GM19438 (cell line): Measurements from ENCODE around the gene GPC5.
"Not testable (repeated sequence)": the region's sequence is repeated elsewhere in the genome, so short reads cannot be mapped to it uniquely, and the experiment has no call there.

Experiments
- ATAC-seq: cut with Tn5 transposase; IDR thresholded peaks from one replicate; pipeline ENCODE4 v1.9.1; 2021; ENCODE audit warnings: low read depth; ENCODE audit not compliant: unreplicated experiment

GPC5 gene

DNA sequence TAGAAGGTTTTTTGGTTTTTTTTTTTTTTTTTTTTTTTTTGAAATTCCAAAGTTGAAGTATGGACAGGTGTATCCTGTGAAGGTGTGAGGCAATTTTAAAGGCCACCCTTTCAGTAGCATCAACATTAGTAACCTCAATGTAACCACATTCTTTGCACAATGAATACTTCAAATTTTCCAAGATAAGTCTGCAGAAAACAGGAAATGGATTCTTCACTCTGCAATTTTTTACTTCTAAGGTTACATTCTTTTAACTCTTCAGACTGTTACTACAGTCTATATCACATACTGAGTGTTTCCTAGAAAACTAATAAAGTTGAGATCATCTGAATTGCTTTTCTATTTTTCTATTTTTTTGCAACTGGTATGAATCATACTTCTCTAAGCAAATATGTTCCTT is 1259.1 kb downstream of the GPC5 start:
- ATAC-seq = no peak

GRCh38 chr13:92658293-92658692 is 1259.9 kb downstream of the GPC5 start:
- ATAC-seq = no peak

DNA sequence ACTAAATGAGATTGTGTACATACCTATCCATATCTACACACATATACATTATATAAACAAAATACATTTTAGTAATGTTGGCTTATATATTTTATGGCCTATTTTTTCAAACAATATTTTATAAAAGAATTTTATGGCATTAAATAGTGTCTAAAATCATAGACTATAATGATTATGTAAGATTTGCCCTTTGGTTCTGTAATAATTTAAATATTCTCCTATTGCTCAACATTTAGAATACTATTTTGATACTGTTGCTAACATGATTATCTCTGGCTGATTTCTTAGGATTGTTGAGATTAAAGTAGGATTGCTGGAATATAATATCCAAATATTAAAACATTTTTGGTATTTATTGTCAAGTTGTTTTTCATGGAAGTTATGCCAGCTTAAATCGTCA is 1263.0 kb downstream of the GPC5 start:
- ATAC-seq = no peak

- ATAC-seq = no peak
Measured at GRCh38 chr13:92668157-92668556, 1269.7 kb downstream of the GPC5 start.

DNA sequence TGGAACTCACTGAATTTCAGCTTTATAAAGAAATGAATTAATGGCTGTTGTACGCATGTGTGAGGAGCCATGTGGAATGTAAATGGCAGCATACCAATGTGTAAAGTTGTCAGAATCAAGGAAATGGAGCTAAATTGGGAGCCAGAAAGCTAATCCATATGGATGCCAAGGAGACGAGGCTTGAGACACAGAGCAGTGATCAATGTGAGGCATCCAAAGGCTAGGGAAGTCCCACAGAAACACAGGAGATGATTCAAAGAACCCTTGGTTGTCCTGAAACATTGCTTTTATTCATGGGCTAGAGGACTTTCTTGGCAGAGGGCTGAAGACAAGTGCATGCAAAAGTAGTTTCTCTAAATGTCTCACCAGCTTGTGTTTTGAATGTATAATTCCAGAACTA is 1271.7 kb downstream of the GPC5 start:
- no peak for ATAC-seq

DNA sequence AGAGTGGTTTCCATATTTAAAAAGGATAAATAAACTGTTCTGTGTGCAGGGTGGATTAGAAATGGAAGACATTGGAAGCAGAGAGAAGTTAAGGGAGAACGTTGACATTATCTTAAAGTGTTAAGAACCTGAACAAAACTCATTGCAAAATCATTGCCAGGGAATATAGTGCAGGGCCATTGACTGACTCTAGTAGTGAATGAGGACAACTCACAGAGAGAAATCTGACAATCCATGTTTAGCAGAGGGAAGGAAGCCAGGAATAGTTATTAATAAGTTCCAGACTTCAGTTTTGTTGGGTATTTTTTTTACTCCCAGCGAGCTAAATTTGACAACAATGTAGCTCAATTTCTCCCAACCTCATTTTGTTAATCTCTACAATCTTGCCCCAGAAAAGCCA is 1273.4 kb downstream of the GPC5 start:
- ATAC-seq = no peak

DNA sequence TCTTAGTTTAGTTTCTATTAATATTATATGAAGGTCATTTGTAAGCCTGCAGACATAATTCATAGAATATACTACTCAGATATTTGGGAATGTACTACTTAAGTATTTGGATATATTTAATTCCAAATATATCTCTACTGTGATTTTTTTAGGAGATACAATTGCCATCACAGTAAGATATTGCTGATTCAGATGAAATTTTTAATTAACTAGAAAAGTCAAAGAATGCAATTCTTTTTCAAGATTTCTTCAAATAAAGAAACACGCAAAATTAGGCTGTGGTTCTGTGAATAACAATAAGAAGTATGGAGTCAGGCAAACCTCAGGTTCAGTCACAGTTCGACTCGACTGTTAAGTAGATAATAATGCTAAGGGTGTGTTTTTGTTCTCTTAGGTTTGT is 1277.8 kb downstream of the GPC5 start:
- ATAC-seq = no peak

DNA sequence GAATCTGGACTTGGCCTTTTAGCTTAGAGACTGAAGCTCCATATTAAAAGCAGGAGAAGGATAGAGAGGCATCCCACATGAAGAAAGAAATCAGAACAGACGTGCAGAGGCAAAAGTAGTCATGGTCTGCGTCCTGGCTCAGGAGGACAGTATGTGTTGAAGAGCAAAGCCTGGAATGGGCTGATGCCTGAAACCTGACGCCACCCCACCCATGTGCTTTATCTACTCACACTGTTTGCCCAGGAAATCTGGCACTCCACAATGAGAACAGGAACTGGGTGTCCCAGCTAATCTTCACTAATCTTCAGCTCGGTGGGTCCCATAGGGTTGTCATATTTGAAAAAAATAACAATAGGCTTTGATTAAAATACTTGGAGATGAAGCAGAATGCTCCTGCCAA is 1279.2 kb downstream of the GPC5 start:
- no peak for ATAC-seq

- no peak for ATAC-seq
Measured at GRCh38 chr13:92679602-92680001, 1281.2 kb downstream of the GPC5 start.

GRCh38 chr13:92681239-92681638 is 1282.8 kb downstream of the GPC5 start:
- ATAC-seq = no peak

- ATAC-seq = no peak
Measured at GRCh38 chr13:92682832-92683517, 1284.6 kb downstream of the GPC5 start.

- no peak for ATAC-seq
Measured at GRCh38 chr13:92694047-92694446, 1295.6 kb downstream of the GPC5 start.

- ATAC-seq = not testable (repeated sequence)
Measured at GRCh38 chr13:92695827-92696226, 1297.4 kb downstream of the GPC5 start.

DNA sequence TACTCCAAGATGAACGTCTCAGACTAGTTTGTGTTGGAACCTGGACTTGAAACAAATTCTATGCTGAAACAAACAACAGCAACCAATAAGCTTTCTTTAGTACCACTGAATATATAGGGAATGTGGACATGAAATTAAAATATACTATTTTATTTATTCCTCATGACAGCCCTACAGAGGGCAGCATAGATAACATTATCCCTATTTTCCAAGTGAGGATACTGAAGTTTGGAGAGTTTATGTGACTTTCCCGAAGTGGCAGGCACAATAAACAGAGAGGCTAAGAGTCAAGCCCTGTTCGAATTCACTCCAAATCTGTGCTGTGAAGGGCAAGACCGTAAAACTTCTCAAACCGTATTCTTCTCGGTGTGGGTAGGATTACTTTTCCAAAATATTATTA is 1318.3 kb downstream of the GPC5 start:
- ATAC-seq = no peak

- ATAC-seq = no peak
Measured at GRCh38 chr13:92717857-92718256, 1319.4 kb downstream of the GPC5 start.

DNA sequence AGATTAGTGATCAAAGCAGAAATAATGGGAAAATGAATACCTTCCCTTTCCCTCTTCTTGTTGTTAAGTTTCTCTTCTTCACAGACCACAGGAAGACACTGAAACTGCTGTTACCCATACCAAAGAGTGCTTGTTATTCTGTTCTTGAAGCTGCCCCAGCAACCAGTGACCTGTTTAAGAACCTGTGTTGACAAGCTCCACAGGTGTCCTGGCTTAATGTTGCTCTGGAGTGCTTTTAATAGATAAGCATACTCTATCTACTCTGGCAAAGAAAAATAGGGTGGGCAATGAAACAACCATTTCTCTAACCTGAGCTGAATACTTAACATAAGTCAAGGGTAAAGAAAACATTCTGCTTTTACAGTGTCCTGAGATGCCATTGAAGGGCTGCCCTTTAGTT is 1321.4 kb downstream of the GPC5 start:
- ATAC-seq = no peak

DNA sequence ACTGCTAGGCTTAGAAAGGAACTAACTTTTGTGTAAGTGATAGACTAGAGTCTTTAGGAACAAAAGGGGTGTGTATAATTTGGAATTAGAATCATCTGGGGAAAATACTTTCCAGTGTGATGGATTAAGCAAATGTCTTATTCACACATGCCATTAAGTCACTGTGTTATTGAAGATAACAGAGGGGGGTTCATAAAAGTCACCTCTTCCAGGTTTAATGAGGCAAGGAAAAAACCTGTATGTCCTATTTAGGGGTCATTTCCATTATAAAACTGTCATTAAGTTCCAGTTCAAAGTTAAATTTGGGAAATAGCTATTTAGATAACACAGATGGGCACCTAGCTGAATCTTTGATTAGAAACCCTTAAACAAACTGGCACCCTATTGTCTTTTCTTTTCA is 1323.2 kb downstream of the GPC5 start:
- no peak for ATAC-seq

DNA sequence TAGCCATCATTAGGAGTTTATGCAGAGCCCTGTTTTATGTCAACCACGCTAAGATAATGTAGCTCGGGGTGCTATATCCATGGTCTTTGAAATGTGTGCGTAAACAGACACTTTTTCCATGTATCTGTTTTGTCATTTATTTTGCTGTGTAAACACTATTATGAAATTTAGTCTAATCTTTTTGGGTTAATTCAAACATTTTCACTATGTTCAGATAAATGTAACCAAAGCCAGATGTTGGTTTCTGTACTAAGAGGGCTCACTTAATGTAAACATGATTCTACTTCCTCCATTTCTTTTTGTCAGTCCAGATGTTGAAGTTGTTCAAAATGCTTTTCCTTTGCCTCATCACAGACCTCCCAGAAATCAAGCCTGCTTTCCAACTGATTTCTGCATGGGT is 1328.7 kb downstream of the GPC5 start:
- no peak for ATAC-seq

- no peak for ATAC-seq
Measured at GRCh38 chr13:92734068-92734467, 1335.6 kb downstream of the GPC5 start.

DNA sequence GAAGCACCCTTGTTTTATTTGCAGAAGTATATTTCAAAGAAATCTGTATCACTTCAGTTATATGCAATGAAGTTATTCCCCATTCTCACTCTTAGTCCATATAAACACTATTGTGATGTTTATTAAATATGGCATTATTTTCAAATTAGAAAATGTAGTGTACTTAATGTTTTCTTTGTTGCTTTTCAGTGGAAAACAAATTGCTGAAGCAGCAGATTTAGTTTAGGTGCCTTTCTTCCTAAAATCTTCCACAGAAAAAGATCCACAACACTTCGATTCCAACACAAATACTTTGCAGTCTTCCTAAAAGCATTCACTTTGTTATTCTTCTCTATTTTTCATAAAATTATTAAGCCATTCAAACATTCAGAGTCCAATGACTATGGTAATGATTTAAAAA is 1336.1 kb downstream of the GPC5 start:
- ATAC-seq = no peak

GRCh38 chr13:92735909-92736308 is 1337.5 kb downstream of the GPC5 start:
- no peak for ATAC-seq

GRCh38 chr13:92739306-92739818 is 1340.9 kb downstream of the GPC5 start:
- no peak for ATAC-seq

DNA sequence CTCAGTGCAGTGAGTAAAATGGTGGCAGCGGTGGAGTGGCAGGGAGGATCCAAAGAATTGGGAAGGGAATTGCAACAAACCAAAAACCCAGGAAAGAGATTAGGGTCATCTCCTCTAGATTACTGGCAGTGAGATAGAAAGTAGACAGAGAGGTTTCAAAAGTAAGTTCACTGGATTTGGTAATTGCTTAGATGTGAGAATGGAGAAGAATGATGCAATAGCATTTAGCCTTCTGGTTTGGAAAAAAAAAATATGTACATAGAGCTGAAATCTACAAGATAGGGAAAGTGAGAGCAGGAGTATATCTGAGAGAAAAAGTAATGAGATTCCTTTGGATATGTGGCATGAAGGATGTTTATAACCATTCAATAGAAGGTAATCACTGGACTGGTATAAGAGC is 1345.6 kb downstream of the GPC5 start:
- no peak for ATAC-seq
